Measurements from ENCODE around the gene HEATR5A.
A peak's percentile ranks its signal among the peaks of the same experiment; 100 is the strongest.

Gene HEATR5A

GRCh38 chr14:31425905-31426304 is 5.6 kb upstream of the HEATR5A start:
- DNase-seq (ENCODE audit: low read depth), result no peak

GRCh38 chr14:31421200-31421599 is 850 bp upstream of the HEATR5A start:
- no peak for DNase-seq (ENCODE audit: low read depth)

- no peak for DNase-seq (ENCODE audit: low read depth)
Measured at GRCh38 chr14:31419967-31420318, 407 bp downstream of the HEATR5A start.

DNA sequence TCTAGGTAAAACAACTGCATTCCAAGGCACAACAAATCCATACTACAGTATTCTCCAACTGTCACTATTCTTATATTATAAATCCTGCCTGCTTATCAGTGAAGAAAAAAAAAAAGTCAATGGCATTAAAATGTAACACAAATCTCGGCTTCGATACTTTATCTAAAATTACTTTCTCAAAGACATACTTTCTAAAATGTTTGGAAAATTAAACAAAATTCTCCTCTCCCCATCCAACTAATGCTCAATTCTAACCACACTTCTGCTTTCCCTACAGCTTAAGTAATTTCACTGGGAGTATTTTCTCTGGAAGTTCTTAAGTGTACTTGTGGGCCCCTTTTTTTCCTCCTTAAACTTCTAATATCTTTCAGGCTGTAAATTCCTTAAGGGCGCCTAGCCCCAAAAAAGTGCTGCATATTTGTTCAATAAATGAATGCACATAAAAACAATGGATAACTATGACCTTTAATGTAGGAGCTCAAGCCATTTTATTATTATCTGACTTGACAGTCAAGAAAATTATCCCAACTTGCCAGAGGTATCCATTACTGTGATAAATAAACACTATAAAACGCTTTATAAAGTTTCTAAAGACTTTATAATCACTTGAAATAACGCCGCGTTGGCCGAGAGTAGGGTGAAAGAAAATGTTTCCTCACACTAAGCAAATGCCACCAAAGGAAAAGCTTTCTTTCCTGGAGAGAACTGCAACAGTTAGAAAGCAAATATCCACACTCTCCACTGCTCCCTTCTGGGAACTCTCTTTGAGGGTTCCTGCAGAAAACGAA is 977 bp downstream of the HEATR5A start:
- no peak for DNase-seq (ENCODE audit: low read depth)

DNA sequence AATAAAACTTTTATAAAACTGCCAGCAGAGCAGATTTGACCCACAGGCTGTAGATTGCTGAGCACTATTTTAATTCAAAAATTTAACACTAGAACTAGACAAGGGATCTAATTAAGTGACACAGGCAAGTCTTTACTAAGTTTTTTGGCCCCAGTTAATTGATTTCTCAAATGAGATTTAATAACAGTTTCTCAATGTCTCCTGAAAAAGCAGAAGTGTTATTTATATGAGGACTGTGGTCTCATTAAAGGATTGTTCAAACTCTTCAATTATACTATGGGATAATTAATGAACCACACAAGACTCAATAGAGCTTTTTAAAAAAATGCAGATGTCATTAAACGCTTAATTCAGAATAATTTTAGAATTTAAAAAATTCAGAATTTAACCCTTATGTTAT is 1.9 kb downstream of the HEATR5A start:
- no peak for DNase-seq (ENCODE audit: low read depth)

- peak; percentile 14 for DNase-seq (ENCODE audit: low read depth)
Measured at GRCh38 chr14:31414190-31414833, 6.0 kb downstream of the HEATR5A start.

- no peak for DNase-seq (ENCODE audit: low read depth)
Measured at GRCh38 chr14:31411218-31411727, 9.1 kb downstream of the HEATR5A start.

DNA sequence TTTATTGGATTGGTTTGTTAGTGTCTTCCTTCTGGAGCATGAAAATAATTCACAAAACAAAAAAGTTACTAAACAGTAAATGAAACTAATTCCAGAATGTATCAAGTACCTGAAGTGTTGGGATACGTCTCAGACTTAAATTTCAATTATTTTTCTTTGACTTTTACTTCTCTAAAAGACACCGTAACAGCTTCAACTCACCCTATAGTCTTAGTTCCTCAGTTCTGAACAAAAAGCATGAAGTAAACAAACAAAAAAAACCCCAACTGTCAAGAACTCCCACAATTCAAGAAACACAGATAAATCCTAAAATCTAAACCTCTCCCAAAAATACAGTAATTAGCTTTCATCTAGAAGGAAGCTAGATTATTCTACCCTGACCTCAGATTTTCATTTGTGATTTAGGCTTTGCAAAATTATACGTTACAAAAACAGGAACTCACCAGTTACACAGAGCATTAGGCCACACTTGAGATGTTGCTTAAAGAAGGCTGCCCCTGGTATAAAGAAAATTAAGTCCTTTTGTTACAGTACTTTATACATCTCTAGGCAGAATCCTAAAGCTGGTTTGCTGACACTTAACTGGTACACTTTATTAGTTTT is 10.2 kb downstream of the HEATR5A start:
- no peak for DNase-seq (ENCODE audit: low read depth)

GRCh38 chr14:31408421-31408820 is 11.9 kb downstream of the HEATR5A start:
- DNase-seq (ENCODE audit: low read depth), result no peak

- no peak for DNase-seq (ENCODE audit: low read depth)
Measured at GRCh38 chr14:31405599-31406232, 14.6 kb downstream of the HEATR5A start.

- no peak for DNase-seq (ENCODE audit: low read depth)
Measured at GRCh38 chr14:31405106-31405505, 15.2 kb downstream of the HEATR5A start.

- DNase-seq (ENCODE audit: low read depth), result no peak
Measured at GRCh38 chr14:31403707-31404106, 16.6 kb downstream of the HEATR5A start.

DNA sequence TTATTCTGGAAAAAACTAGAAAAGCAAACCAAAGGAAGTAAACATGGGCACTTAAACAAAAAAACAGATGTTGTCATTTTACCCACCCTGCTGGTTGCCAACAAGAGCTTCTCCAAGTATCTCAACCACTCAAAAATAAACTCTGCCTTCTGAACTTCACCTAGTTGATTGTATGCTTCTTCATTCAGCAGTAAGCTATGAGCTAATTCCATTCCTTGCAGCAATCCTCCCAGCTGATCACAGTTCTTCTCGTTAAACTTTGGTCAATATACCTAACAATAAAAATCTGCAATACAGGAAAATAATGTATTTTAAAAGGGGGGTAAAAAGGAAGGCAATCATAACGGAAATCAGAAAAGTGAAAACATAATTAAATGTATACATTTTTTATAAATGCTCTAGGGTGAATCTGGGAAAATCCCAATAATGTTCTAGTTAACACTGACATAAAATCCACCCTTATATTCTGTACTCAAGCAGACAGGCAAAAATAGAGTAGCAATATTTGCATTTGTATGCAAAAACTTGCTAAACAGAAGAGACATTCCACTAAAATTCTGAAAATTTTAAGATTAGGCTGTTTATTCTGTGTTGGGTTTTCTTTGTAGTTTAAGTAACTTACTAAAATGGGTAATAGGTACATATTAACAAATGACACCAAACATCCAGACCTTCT is 17.4 kb downstream of the HEATR5A start:
- no peak for DNase-seq (ENCODE audit: low read depth)

GRCh38 chr14:31401369-31401932 is 18.9 kb downstream of the HEATR5A start:
- no peak for DNase-seq (ENCODE audit: low read depth)

- no peak for DNase-seq (ENCODE audit: low read depth)
Measured at GRCh38 chr14:31400031-31400638, 20.2 kb downstream of the HEATR5A start.

- DNase-seq (ENCODE audit: low read depth), result no peak
Measured at GRCh38 chr14:31395572-31396205, 24.7 kb downstream of the HEATR5A start.

DNA sequence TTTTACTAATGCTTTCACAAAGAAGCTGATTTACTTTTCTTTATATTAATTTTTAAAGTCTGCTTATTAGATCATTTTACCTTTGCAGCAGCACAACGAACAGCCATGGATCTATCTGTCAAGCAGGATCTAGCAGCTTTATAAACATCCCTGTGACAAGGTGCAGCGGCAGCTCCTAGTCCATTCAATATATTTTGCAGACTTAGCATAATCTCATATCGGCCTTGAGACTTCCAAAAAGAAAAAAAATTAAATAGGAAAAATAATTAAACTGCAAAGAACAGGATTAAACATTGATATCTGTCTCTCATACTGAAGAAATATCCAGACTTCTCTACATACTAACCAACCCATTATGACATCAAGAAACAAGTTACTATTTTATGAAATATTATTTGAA is 25.2 kb downstream of the HEATR5A start:
- no peak for DNase-seq (ENCODE audit: low read depth)

GRCh38 chr14:31391977-31392503 is 28.3 kb downstream of the HEATR5A start:
- DNase-seq (ENCODE audit: low read depth), result no peak

GRCh38 chr14:31391473-31391872 is 28.9 kb downstream of the HEATR5A start:
- DNase-seq (ENCODE audit: low read depth), result no peak

DNA sequence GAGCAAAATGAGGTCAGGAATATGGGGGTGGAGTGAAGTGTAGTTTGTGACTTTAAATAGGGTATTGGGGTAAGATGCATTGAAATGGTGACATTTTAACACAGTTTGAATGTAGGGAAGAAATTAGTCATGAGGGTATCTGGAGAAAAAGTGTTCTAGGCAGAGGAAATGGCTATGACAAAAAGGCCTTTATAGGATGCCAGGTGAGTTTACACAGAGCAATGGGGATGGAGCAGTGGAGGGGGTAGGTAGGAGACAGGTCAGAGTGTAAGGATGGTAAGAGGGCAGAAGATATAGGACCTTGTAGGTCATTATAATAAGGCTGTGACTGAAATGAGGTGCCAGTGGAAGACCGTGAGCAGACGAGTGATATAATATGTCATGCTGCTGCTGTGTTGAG is 30.4 kb downstream of the HEATR5A start:
- DNase-seq (ENCODE audit: low read depth), result no peak
